KMS-11 (cell line): ENCODE results near the gene GK.
A peak's percentile ranks its signal among the peaks of the same experiment; 100 is the strongest.

Experiments
- H2AFZ ChIP-seq: fragments of 200-600 bp; sonication (generic); 2 replicates; pipeline ENCODE4 v1.6.1; 2016; ENCODE audit warnings: antibody characterized with exemption, mixed run types, low read depth
- H3K27ac ChIP-seq: fragments of 200-600 bp; sonication (generic); 2 replicates; pipeline ENCODE4 v1.6.1; 2016; ENCODE audit warnings: mild to moderate bottlenecking, mixed run types
- H3K27me3 ChIP-seq: fragments of 200-600 bp; sonication (generic); 2 replicates; pipeline ENCODE4 v1.6.1; 2017; ENCODE audit warnings: mild to moderate bottlenecking, low read depth, mixed run types, moderate library complexity; ENCODE audit not compliant: insufficient read depth
- H3K36me3 ChIP-seq: fragments of 200-600 bp; sonication (generic); 2 replicates; pipeline ENCODE4 v1.6.1; 2017; ENCODE audit warnings: mild to moderate bottlenecking, mixed run types; ENCODE audit not compliant: insufficient read depth
- H3K4me1 ChIP-seq: fragments of 200-600 bp; sonication (generic); 2 replicates; pipeline ENCODE4 v1.6.1; 2016; ENCODE audit warnings: mild to moderate bottlenecking, low read depth, mixed run types; ENCODE audit not compliant: poor library complexity, severe bottlenecking
- H3K4me2 ChIP-seq: fragments of 200-600 bp; sonication (generic); 2 replicates; pipeline ENCODE4 v1.7.0; 2016; ENCODE audit warnings: mild to moderate bottlenecking, mixed run types
- H3K4me3 ChIP-seq: fragments of 200-600 bp; sonication (generic); IDR thresholded peaks from 2 replicates; pipeline ENCODE4 v1.6.1; 2017; ENCODE audit warnings: low read depth, low read length, mixed read lengths; ENCODE audit not compliant: insufficient read depth
- H3K79me2 ChIP-seq: fragments of 200-600 bp; sonication (generic); 2 replicates; pipeline ENCODE4 v1.6.1; 2016; ENCODE audit warnings: low read depth, mixed run types; ENCODE audit not compliant: insufficient read depth
- H3K9ac ChIP-seq: fragments of 200-600 bp; sonication (generic); 2 replicates; pipeline ENCODE4 v1.6.1; 2016; ENCODE audit warnings: mild to moderate bottlenecking, mixed run types
- H4K20me1 ChIP-seq: fragments of 200-600 bp; sonication (generic); 2 replicates; pipeline ENCODE4 v1.6.1; 2016; ENCODE audit warnings: mild to moderate bottlenecking, mixed run types; ENCODE audit not compliant: insufficient read depth
- TF ChIP-seq, protein P1 (sequence below): fragments of 200-600 bp; sonication (generic); conservative IDR thresholded peaks from 2 replicates; pipeline ENCODE4 v1.6.1; 2017; ENCODE audit warnings: low read depth, mild to moderate bottlenecking, antibody characterized with exemption, low read length, moderate library complexity, mixed read lengths

The GK gene

DNA sequence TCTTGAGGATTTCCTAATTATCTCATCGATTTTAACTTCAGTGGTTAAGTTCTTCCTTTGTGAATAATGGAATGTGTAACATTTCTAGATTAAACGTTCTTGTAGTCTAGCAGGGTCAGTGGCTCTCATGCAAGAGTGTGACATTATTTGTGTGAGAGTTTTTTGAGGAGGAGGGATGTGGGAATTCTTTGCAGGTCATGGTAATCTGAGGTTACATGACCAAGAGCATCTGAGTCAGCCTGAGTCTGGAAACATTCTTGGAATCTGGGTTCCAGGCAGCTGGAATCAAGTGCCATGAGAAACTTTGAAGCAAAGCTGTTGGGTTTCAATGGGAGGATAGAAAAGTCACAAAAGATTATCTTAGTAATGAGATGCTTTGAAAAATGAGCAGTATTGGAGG, 49.5 kb downstream of the GK start:
- no peak overlapping the region for H3K4me2 ChIP-seq
- TF ChIP-seq, protein P1, sequence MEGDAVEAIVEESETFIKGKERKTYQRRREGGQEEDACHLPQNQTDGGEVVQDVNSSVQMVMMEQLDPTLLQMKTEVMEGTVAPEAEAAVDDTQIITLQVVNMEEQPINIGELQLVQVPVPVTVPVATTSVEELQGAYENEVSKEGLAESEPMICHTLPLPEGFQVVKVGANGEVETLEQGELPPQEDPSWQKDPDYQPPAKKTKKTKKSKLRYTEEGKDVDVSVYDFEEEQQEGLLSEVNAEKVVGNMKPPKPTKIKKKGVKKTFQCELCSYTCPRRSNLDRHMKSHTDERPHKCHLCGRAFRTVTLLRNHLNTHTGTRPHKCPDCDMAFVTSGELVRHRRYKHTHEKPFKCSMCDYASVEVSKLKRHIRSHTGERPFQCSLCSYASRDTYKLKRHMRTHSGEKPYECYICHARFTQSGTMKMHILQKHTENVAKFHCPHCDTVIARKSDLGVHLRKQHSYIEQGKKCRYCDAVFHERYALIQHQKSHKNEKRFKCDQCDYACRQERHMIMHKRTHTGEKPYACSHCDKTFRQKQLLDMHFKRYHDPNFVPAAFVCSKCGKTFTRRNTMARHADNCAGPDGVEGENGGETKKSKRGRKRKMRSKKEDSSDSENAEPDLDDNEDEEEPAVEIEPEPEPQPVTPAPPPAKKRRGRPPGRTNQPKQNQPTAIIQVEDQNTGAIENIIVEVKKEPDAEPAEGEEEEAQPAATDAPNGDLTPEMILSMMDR, result no peak
- H3K4me3 ChIP-seq, result no peak overlapping the region
- H2AFZ ChIP-seq, result no peak overlapping the region
- H3K36me3 ChIP-seq, result no peaks in the 10 kb centered on the region
- no peaks in the 10 kb centered on the region for H3K79me2 ChIP-seq
- no peak overlapping the region for H3K27ac ChIP-seq
- no peaks in the 10 kb centered on the region for H3K4me1 ChIP-seq
- H4K20me1 ChIP-seq, result no peaks in the 10 kb centered on the region
- no peaks in the 10 kb centered on the region for H3K27me3 ChIP-seq
- no peak overlapping the region for H3K9ac ChIP-seq

DNA sequence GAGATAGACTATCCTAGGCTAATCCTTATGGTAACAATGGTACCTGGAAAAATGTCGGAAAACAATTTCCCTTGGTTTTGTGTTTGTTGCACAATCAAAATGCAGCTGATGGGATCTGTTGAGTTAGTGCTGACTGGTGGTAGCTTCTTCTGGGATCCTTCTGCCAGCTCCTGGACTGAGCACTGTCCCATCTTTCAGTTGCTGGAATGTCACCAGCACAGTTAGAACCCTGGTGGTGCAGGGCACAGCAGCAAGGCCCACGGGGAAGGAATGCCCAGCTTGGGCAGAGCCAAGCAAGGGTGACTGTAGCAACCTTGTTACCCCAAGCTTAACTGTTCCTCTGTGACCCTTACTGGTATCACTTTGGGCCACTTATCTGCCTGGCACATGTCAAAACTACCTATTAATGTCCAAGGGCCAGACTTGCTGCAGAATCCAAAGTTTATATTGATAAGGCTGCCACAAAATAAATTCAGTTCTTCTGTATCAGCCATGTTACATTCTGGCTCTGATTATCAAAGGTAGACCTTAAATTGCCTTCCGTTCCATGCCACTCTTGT, 53.1 kb downstream of the GK start:
- H4K20me1 ChIP-seq, result no peaks in the 10 kb centered on the region
- H3K4me3 ChIP-seq, result no peak overlapping the region
- no peak overlapping the region for H3K27ac ChIP-seq
- TF ChIP-seq, protein P1, result no peak
- H3K9ac ChIP-seq, result no peak overlapping the region
- H2AFZ ChIP-seq, result no peak overlapping the region
- H3K36me3 ChIP-seq, result no peaks in the 10 kb centered on the region
- H3K4me1 ChIP-seq, result peaks cover 3% of the 10 kb centered on the region
- H3K79me2 ChIP-seq, result no peaks in the 10 kb centered on the region
- H3K27me3 ChIP-seq, result no peaks in the 10 kb centered on the region
- H3K4me2 ChIP-seq, result no peak overlapping the region

DNA sequence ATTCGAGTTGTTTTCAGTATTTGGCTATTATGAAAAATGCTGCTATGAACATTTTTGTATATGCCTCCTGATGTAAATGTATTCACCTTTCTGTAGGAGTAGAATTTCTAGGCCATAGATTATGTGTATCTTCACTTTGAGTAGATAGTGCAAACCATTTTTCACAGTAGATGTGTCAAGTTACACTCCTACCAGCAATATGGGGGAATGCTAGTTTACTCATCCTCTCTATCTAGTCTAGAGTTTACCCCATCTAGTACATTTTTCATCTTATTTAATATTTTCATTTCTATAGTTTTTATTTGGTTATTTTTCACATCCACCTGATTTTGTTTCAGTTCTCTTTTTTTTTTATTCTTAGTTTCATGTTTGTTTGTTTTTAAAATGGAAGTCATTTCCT, 59.0 kb downstream of the GK start:
- H3K4me1 ChIP-seq, result peaks cover 61% of the 10 kb centered on the region
- H3K9ac ChIP-seq, result no peak overlapping the region
- H3K36me3 ChIP-seq, result no peaks in the 10 kb centered on the region
- no peaks in the 10 kb centered on the region for H3K79me2 ChIP-seq
- peak overlapping the region; percentile 87; the same call in 1 of the 2 replicates for H3K27ac ChIP-seq
- H3K4me2 ChIP-seq, result peak overlapping the region; percentile 82; the same call in 1 of the 2 replicates
- TF ChIP-seq, protein P1, result no peak
- no peak overlapping the region for H2AFZ ChIP-seq
- H3K27me3 ChIP-seq, result no peaks in the 10 kb centered on the region
- no peak overlapping the region for H3K4me3 ChIP-seq
- no peaks in the 10 kb centered on the region for H4K20me1 ChIP-seq

DNA sequence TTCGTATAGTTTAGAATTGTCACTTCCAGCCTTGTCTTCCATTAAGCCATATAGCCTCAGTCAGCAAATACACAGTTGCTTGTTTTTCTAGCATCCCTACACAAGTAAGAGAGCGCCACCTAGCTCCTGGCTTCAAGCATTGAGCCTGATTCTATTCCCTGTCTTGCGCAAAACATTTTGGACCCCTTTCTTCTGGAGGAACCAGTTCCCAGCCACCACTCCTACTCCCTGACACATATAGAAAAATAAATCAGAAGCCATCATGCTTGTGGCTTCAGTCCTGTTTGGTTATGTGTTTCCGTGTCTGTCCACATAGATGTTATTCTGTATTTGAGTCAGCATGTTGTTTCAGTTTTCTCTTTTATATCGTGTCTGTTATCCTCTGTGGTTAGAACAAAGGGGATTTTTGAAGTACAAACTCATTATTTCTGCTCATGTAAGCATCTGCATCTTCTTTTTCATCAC, 59.9 kb downstream of the GK start:
- Histone ChIP-seq H3K27ac (peak overlapping the region; percentile 87), H3K79me2 (no peaks in the 10 kb centered on the region), H3K9ac (peak overlapping the region; percentile 24; the same call in 1 of the 2 replicates), H3K4me2 (peak overlapping the region; percentile 82), H2AFZ (no peak overlapping the region; the same call in 1 of the 2 replicates), H3K4me1 (peaks cover 70% of the 10 kb centered on the region), H3K27me3 (no peaks in the 10 kb centered on the region), H3K4me3 (no peak overlapping the region), H3K36me3 (no peaks in the 10 kb centered on the region), H4K20me1 (no peaks in the 10 kb centered on the region)
- TF ChIP-seq, protein P1, result peak; percentile 62
